ENCODE results near the gene RBKS.
"Not testable (repeated sequence)": the region's sequence is repeated elsewhere in the genome, so short reads cannot be mapped to it uniquely, and the experiment has no call there.

RBKS gene

DNA sequence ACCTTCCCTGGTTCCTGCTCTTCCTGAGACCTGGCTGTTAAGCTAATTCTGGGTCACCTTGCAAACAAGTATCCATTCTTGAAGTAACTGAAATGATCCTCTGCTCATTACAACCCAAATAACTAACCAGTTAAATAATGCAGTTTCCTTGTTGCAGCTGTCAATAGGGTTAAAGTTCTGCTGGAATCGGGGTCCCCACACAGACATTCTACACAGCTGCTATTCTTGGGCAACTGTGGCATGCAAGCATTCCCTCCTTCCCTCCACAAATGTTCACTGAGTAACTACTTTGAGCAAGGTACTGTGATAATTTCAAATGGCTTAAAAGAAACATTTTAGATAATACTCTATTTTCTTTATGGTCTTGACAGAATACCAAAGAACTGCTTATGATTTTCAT lies 17.1 kb downstream of the RBKS start:
- DNase-seq (ENCODE audit: low spot score) (no peak), FAIRE-seq (no peak)

DNA sequence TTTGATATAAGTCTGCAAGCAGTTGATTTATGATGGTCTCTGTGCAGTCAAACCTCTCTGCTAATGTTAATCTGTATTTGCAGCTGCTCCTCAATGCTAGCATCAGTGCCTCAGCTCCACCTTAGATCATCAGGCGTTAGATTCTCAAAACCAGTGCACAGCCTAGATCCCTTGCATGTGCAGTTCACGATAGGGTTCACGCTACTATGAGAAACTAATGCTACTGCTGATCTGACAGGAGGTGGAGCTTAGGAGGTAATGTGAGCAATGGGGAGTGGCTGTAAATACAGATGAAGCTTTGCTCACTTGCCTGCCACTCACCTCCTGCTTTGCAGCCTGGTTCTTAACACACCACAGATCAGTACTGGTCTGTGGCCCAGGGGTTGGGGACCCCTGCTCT lies 18.4 kb downstream of the RBKS start:
- DNase-seq (ENCODE audit: low spot score) (no peak), FAIRE-seq (no peak)

DNA sequence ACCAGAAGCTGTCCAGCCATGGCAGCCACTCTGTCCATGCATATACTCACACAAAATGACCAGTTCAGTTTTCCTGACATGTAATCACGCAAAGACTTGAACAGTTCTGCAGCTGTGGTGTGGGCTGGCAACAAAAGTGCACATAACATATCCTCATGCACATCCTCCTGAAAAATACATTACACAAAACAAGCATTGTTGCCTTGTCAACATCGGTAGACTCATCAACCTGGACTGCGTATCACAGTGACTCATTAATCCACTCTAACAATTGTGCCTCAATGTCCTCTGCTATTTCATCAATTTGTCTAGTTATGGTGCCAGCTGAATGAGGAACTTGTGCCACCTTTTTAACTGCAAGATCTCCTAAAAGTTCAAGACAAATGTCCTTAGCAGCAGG lies 19.5 kb downstream of the RBKS start:
- FAIRE-seq (peak; percentile 89), DNase-seq (ENCODE audit: low spot score) (no peak)

DNA sequence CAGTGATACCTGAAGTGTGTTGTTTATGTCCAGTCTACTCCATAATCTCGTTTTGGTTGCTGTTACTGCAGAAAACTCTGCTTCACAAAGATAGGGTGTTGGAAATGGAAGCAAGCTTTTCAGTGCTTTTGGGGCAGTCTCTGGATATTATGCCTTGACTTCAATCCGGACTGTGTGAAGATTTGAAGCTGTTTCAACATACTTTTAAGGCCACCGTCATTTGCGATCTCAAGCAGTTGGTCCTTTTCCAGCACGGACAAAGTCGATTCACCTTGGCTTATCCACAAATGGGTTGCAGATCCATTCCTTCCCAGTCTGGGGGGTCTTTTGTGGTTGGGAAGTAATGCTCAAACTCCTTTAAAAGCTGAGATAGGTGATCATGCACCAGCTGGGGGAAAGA lies 20.4 kb downstream of the RBKS start:
- FAIRE-seq (no peak), DNase-seq (ENCODE audit: low spot score) (no peak)

DNA sequence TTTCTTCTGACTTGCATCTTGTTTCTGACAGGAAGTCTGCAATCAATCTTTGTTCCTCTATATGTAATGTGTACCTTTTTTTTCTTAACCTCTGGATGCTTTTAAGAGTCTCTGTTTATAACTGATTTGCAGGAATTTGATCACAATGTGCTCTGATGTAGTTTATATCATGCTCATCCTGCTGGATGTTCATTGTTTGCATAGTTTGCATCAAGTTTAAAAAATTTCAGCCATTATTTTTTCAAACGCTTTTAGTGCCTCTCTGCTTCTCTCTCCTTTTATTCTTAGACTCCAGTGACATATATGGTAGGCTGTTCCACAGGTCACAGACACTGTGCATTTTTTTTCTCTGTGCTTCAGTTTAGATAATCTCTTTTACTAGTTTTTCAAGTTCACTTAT lies 23.9 kb downstream of the RBKS start:
- DNase-seq (ENCODE audit: low spot score) (no peak), FAIRE-seq (no peak)

DNA sequence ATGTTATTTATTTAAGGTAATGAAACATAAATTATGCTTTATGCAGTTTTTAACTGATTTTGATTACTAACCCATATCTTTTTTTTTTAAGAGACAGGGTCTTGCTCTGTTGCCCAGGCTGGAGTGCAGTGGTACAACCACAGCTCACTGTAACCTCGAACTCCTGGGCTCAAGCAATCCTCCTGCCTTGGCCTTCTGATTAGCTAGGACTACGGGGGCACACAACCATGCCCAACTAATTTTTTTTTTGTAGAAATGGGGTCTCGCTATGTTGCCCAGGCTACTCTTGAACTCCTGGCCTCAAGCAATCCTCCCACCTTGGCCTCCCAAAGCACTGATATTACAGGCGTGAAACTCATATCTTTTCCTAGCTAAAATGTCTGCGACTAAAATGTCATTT lies 26.2 kb downstream of the RBKS start:
- FAIRE-seq; DNase-seq (ENCODE audit: low spot score): not testable (repeated sequence)

DNA sequence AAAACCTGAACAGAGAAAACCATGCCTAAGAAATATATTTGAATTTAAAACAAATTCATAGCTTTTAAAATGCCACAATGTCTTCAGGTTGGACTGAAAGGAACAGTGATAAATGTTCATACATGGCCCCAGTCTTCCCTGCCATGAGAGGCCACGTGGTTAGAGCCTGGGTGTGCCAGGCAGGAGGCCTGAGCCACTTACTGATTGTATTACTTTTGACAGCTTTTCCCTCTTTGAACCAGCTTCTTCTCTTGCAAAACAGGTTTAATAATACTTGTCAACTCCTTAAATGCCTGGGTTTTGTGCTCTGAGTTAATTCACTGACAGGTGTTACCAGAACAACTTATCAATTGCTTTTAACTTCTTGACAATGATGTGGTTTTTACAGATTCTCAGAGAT lies 27.0 kb downstream of the RBKS start:
- no peak for FAIRE-seq

DNA sequence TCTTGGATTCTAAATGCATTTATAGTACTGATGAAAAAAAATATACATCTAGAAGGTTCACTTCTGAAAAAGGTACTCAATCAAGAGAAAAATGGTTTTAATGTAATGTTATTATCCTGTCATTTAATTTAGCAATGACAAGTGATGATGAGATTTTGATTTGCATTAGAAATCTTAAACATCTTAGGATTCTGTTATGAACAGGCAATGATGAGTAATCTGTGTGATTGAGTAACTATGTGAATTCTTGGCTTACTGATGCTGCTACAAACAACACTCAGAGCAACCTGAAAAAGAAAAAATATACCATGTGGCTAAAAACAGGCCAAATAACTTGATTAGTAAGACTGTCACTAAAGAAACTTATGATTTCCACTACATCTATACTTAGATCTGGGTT lies 30.1 kb downstream of the RBKS start:
- FAIRE-seq (no peak), DNase-seq (ENCODE audit: low spot score) (no peak)

More for the DNA sequence above, 27.0 kb downstream of the RBKS start:
- no peak for DNase-seq (ENCODE audit: low spot score)

DNA sequence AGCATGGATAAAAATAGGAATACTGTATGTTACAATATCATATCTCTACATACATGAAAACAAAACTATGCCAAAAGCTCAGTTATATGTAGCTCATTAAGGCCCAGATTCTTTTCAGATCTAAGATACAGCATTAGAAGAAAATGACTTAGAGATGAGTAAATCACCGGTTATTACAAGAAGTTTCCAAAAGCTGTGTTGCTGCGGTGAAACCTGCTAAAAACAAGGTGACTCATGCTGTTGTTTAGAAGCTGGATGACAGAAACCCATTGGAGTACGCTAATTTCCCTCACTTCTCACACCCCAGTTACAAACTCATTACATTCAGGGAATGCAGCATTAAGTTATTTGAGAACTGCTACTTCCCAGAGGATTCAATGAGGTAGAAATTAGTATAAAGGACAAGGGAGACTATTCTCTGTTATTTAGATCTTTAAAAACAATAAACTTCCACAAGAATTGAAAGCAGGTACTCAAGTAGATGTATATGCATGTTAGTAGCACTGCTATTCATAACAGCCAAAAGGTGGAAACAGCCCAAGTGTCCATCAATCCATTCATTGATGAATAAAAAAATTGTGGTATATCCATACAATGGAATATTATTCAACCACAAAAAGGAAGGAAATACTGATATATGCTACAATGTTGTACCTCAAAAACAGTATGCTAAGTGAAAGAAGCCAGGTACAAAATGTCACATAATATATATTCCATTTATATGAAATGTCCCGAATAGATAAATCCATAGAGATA lies 32.6 kb downstream of the RBKS start:
- DNase-seq (ENCODE audit: low spot score) = no peak
- FAIRE-seq = no peak

DNA sequence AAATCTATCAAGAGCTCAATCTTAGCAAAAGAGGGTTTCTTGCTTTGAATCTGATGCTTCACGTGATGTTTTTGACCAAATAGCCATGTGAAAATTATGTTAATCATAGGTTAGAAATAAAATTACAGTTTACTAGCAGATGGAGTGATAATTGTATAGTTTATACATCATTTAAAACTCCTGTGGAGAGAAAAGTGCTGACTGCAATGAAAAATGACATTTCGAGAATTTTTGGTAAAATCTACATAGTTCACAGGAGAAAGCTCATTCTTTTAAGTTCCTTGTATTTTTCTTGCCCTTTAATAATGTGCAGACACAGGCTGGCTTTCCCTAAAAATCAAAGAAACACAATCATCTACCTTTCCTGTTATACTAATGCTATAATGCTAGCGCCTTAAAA lies 33.2 kb downstream of the RBKS start:
- DNase-seq (ENCODE audit: low spot score) (no peak), FAIRE-seq (no peak)

DNA sequence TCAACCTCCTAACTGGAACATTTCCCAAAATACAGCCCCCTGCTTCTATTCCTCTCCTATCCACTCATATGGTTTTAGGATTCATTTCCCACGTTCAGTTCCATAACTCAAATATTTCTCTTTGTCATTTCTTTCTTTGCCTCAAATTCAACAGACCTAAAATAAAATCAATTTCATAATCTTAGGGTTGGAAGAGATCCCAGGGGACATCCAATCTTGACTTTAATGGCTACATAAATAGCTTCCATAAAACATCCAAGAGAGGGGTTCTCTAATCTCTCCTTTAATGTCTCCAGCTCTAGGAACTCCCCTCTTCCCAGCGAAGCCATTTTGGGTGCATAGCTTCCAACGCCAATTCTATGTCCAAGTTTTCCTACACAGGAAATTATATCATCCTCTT lies 33.8 kb downstream of the RBKS start:
- FAIRE-seq = no peak
- no peak for DNase-seq (ENCODE audit: low spot score)

DNA sequence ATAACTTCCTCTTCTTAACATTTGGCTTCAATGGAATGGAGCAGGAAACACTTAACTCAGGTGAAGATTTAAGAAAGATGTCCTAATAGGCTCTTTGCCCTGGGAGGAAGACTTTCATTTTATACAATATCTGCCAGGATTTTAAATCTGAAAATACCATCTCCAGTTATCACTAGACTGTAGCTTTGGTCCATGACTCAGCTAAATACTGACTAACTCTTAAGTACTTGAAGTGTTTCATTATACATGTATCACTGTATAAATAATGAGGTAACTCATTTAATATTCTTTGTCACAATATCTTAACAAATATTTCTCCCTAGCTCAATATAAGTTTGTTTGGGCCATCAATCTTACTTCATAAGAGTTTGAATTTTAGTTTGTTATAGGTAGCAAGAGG lies 34.7 kb downstream of the RBKS start:
- no peak for DNase-seq (ENCODE audit: low spot score)
- no peak for FAIRE-seq

DNA sequence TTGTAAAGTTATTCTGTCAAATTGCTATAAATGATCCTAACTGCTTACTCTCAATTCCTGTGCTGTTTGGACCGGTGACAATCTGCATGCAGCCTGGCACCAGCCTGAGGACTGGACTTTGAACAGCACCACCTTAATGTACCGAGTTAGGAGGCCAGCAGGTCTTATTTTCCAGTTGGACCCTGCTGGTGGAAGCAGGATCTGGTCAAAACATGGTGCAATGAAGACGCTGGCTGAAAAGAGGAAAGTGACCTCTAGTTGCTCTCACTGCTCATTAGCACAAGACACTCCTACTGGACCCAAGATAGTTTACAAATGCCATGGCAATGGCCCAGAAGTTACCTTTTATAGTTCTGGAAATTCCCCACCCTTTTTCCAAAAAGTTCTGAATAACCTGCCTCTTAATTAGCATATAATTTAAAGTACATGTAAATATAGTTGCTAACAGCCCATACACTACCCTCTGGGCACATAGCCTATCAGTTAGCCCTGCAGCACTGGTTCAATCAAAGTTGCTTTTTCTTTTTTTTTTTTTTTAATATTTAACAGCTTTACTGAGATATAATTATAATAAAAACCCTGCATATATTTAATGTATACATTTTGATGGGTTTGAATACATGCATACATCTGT lies 35.8 kb downstream of the RBKS start:
- FAIRE-seq (no peak), DNase-seq (ENCODE audit: low spot score) (no peak)

DNA sequence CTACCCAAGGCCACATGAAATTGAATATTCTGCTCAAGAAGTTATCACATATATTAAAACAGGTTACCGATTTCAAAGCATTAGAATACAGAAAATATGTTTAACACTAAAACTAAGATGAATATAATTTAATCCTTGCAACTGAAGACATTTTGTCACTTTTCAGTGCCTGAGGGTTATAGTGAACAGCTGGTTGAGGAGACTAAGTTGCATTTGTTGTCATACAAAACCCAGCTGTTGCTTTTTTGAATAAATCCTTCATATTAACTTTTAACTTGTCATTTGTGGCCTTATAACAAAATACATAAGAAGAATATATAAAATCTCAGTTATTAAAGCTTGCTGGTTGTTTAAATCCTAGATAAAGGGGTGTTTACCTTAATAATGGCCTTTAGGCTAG lies 37.5 kb downstream of the RBKS start:
- FAIRE-seq = no peak

DNA sequence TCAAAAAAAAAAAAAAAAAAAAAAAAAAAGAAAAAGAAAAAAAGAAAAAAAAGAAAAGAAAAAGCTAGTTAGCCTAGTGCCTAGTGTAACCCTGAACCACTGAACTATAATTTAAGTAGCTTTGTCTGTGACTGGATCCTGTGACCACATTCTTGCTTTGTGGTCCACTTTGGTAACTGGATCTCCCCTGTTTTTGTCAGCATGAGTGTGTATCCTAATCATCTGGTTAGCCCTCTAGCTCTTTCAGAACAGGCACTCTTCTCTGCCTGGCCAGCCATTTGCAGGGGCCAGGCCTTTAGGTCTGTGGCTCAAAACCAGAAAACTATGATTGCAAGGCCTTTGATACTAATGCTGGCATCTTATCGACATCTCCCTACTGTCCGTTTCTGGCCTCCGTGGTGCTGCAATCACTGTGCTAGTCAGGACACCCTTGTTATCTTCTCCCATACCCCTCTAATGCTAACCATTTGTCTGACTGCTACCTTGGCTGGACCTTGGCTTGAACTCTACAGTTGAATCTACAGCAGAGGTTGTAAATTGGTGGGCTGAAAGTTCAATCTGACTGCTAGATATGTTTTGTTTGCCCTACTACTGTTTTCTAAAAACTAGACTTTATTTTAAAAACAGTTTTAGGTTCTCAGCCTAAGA lies 40.5 kb downstream of the RBKS start:
- FAIRE-seq (peak; percentile 56), DNase-seq (ENCODE audit: low spot score) (no peak)

More for the DNA sequence above, 37.5 kb downstream of the RBKS start:
- DNase-seq (ENCODE audit: low spot score) = no peak

DNA sequence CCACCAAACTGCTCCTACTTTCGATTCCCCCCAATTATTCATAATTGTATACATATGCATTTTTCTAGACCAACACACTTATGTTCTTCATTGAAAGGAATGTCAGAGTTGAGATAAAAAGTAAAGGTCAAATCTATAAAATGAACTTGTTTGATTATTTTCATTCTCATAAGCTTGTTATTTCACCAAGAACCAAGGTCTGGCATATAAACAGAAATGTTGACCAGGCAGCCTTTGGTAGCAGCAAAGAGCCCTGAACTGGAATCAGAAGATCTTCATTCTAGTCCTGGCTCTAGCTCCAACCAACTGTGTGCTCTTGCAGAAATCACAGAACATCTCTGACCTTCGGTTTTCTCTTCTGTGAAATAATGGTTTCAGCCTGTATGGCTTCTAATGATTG lies 42.9 kb downstream of the RBKS start:
- FAIRE-seq (no peak), DNase-seq (ENCODE audit: low spot score) (no peak)

DNA sequence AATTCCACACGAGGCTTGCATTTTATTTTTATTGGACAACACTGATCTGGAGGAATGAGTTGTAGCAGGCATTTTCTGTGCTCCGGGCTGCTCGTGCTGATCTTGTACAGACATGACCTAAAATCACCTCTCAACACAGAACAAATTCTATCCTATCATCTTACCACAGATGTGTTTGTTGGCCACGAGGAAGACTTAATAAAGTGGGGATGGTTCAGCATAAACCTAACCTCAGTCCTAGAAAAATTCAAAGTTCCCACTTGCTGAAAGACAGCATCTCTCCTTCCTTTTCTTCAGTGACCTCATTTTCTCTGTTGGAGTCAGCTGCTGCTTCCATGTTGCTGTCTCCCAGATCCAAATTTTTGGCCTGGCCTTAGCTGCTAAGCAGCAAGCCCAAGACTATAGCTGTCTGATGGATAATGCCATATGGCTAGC lies 45.3 kb downstream of the RBKS start:
- no peak for DNase-seq (ENCODE audit: low spot score)
- FAIRE-seq = no peak

DNA sequence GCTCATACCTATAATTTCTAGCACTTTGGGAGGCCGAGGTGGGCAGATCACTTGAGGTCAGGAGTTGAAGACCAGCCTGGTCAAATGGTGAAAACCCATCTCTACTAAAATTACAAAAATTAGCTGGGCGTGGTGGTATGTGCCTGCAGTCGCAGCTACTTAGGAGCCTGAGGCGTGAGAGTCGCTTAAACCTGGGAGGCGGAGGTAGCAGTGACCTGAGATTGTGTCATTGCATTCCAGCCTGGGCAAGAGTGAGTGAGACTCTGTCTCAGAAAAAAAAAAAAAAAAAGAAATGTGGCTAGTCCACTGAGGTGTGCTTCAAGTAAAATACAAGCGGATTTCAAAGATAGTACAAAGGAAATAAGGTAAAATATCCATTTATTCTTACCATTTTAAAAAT lies 46.2 kb downstream of the RBKS start:
- FAIRE-seq (no peak), DNase-seq (ENCODE audit: low spot score) (no peak)

DNA sequence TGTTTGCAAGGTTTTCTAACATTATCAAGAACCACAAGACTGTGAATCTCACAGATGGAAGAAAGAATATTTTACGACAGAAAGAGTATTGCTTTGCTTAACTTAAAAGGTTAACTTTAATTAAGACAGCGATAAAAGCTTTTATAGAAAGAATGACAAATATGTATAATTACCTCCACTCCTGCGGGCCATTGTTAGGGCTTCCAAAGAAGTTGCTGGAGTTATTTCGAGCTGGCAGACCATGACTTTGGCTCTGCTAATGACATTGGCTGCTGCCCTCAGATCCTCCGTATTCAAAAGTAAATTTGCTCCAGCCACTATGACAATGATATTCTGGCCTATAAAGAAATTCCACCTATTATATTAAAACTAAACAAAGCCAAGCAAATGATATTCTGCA lies 47.3 kb downstream of the RBKS start:
- DNase-seq (ENCODE audit: low spot score) = no peak
- FAIRE-seq = no peak

DNA sequence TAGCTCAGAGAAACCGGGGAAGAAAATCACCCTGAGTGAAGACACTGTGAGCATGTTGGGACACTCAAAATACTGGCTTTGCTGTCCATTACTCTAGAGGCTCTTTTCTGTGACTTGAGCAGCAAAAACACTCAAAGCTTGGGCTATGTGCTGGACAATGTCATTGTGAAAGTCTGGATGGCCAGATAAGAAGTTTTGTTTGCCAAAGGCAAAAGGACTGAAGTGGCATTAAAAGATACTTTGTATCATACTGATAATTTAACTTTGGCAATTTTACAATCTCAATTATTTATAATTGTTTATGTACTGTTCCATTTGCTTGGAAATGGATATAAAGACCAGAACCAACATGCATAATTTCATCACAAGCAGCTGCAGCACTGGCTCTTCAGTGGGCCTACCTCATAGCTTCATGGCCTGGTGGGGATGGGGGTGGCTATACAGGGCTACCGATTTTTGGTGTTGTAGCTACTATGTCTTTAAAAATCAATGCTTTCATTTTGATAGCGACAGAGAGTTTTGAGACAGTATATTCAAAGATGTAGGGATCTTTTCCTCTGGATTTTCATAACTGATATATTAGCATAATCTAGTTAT lies 51.1 kb downstream of the RBKS start:
- no peak for FAIRE-seq
- DNase-seq (ENCODE audit: low spot score) = no peak

DNA sequence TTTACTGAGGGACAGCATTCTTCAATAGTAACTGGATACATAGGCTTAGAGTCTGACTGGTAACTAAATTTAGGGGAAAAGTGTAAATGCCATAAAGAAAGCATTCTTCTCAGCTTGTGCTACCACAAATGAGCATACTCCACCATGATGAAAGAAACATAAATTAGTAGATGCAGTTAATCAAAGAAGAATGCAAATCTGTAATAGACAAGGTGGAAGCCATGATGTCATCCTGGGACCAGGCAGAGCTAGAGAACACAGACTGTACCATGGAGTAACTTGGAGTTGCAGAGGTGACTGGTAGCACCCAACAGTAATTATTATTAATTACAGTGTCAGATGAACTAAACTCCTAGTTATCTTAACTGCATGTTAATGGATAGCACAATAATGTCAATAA lies 51.7 kb downstream of the RBKS start:
- DNase-seq (ENCODE audit: low spot score) (no peak), FAIRE-seq (no peak)

DNA sequence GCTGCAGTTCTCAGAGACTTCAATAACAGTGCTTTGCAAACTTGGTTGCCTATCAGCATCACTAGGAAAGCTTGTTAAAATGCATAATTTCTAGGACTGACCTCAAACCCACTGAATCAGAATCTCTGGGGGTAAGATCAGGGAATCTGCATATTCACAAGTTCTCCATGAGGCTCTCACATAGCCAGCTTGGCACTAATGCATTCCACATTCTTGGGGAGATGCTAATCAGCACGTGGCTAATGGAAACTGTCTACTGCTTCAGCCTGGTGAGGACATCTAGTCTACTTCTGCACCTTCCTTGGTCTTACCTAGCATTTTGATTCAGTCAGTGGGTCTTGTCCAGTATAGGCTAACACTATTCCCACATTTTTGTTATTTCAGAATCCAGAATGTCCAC lies 56.3 kb downstream of the RBKS start:
- no peak for DNase-seq (ENCODE audit: low spot score)
- FAIRE-seq = no peak
